PC-3 (cell line): ENCODE data around the gene LCN6. TPM values are rescaled to one million over a fixed set of nuclear protein-coding genes. Genes with fewer than 3 reads are reported as not detected.

Experiments
- ATAC-seq: fragments of 200-7000 bp; cut with Tn5 transposase; 2 replicates; pipeline ENCODE4 v1.9.1; 2020; ENCODE audit warnings: mild to moderate bottlenecking, moderate library complexity
- BruUV-seq: library from RNA; stranded (reverse); fragments of 400-500 nt; replicated peaks from 2 replicates; lab custom pipeline; 2021; lab: Mats Ljungman, UMichigan
- CTCF ChIA-PET: fragments of 300-600 bp; sonication (Branson Sonifier 250); formaldehyde crosslinking; loops from one replicate; lab custom pipeline; 2022; ENCODE audit warnings: antibody characterized with exemption; lab: Charles Lee
- POLR2A ChIA-PET: fragments of 300-600 bp; sonication (Branson Sonifier 250); formaldehyde crosslinking; loops from one replicate; lab custom pipeline; 2022; ENCODE audit warnings: antibody characterized with exemption; ENCODE audit not compliant: unreplicated experiment; lab: Charles Lee
- DNase-seq: peaks from one replicate; pipeline ENCODE4 v3.0.0-alpha.2; 2015
- H2AFZ ChIP-seq: fragments of 300-600 bp; sonication (generic); 2 replicates; pipeline ENCODE4 v1.6.0; 2016; ENCODE audit warnings: antibody characterized with exemption, low read length
- H3F3A ChIP-seq: fragments of 300-600 bp; sonication (generic); one replicate; pipeline ENCODE4 v1.6.0; 2017; ENCODE audit warnings: antibody characterized with exemption, low read length, control low read depth, mild to moderate bottlenecking; ENCODE audit not compliant: unreplicated experiment
- H3K27ac ChIP-seq: fragments of 300-600 bp; sonication (generic); 2 replicates; pipeline ENCODE4 v1.5.1; 2016; ENCODE audit warnings: mild to moderate bottlenecking, low read length
- H3K27me3 ChIP-seq: fragments of 300-600 bp; sonication (generic); 2 replicates; pipeline ENCODE4 v1.6.1; 2016; ENCODE audit warnings: low read length, mixed read lengths
- H3K36me3 ChIP-seq: fragments of 300-600 bp; sonication (generic); 2 replicates; pipeline ENCODE4 v1.6.1; 2016; ENCODE audit warnings: low read depth, mixed run types, low read length, mixed read lengths
- H3K4me1 ChIP-seq: fragments of 300-600 bp; sonication (generic); 2 replicates; pipeline ENCODE4 v1.5.1; 2016; ENCODE audit warnings: low read length; ENCODE audit not compliant: insufficient read depth
- H3K4me2 ChIP-seq: fragments of 300-600 bp; sonication (generic); 2 replicates; pipeline ENCODE4 v1.6.0; 2016; ENCODE audit warnings: low read length
- H3K4me3 ChIP-seq: fragments of 300-600 bp; sonication (generic); 2 replicates; pipeline ENCODE4 v1.5.1; 2016; ENCODE audit warnings: mild to moderate bottlenecking, low read length, mixed read lengths
- H3K79me2 ChIP-seq: fragments of 300-600 bp; sonication (generic); 2 replicates; pipeline ENCODE4 v1.6.1; 2017; ENCODE audit warnings: low read length, mixed read lengths
- H3K9ac ChIP-seq: fragments of 300-600 bp; sonication (generic); 2 replicates; pipeline ENCODE4 v1.6.0; 2016; ENCODE audit warnings: mild to moderate bottlenecking, low read length
- H3K9me2 ChIP-seq: fragments of 300-600 bp; sonication (generic); replicated peaks from 2 replicates; pipeline ENCODE4 v1.6.1; 2016; ENCODE audit warnings: mixed run types, low read length, mixed read lengths
- H3K9me3 ChIP-seq: fragments of 300-600 bp; sonication (generic); 2 replicates; pipeline ENCODE4 v1.6.1; 2016; ENCODE audit warnings: low read length, mixed read lengths
- H4K20me1 ChIP-seq: fragments of 300-600 bp; sonication (generic); 2 replicates; pipeline ENCODE4 v1.6.1; 2016; ENCODE audit warnings: low read length, mixed read lengths
- CTCF ChIP-seq: fragments of 300-600 bp; sonication (generic); conservative IDR thresholded peaks from 2 replicates; pipeline ENCODE4 v1.5.1; 2017; ENCODE audit warnings: antibody characterized with exemption, low read depth, mild to moderate bottlenecking, low read length
- EZH2 ChIP-seq: fragments of 300-600 bp; sonication (generic); IDR thresholded peaks from one replicate; pipeline ENCODE4 v1.6.1; 2017; ENCODE audit warnings: antibody characterized with exemption, mild to moderate bottlenecking, low read length; ENCODE audit not compliant: unreplicated experiment
- EZH2phosphoT487 ChIP-seq: fragments of 300-600 bp; sonication (generic); IDR thresholded peaks from 2 replicates; pipeline ENCODE4 v1.6.1; 2018; ENCODE audit warnings: mild to moderate bottlenecking, antibody characterized with exemption, low read length, borderline replicate concordance
- intact Hi-C: fragments of 100-400 bp; cut with micrococcal nuclease; formaldehyde crosslinking; loops from 2 replicates; pipeline ENCODE4 v1.9.0; 2023
- total RNA-seq: library from RNA; depleted of rRNA; stranded (reverse); fragments of >200 nt; gene quantifications from 2 replicates; pipeline ENCODE4 v1.2.3, GENCODE V29; 2014

The LCN6 gene
- total RNA-seq, 1 experiment from 2014 or later = not detected

- Histone ChIP-seq H3K4me3 (no peak overlapping the region), H3K4me1 (peaks cover 3% of the 10 kb centered on the region; the same call in 1 of the 2 replicates), H3K36me3 (no peaks in the 10 kb centered on the region), H3K9me3 (no peaks in the 10 kb centered on the region), H3K9ac (no peak overlapping the region), H2AFZ (no peak overlapping the region), H3K4me2 (no peak overlapping the region), H3K79me2 (no peaks in the 10 kb centered on the region), H3K27me3 (no peaks in the 10 kb centered on the region; the same call in 1 of the 2 replicates), H3K9me2 (no peaks in the 10 kb centered on the region), H4K20me1 (no peaks in the 10 kb centered on the region), H3K27ac (no peak overlapping the region), H3F3A (no peaks in the 10 kb centered on the region)
- intact Hi-C loops = no loop called here
- no TSS peak for BruUV-seq
- CTCF ChIA-PET = no interaction called here
- no peak for DNase-seq
- POLR2A ChIA-PET = no interaction called here
- ATAC-seq = no peak
- TF ChIP-seq EZH2phosphoT487 (no peak), CTCF (no peak), EZH2 (no peak)
Measured at GRCh38 chr9:136765041-136765440, 16.7 kb upstream of the LCN6 start.

GRCh38 chr9:136764301-136764891, 16.1 kb upstream of the LCN6 start, which contains the start of gene LCN15:
Gene LCN15, minus strand, starts transcription at chr9:136764518. Its CDS starts 30 bp downstream, at chr9:136764488.
- TF ChIP-seq EZH2 = no peak
- no peak for TF ChIP-seq EZH2phosphoT487
- TF ChIP-seq CTCF = no peak
- H3K9ac ChIP-seq = no peak within 1 kb of the TSS
- H3K4me3 ChIP-seq = no peak within 1 kb of the TSS
- CTCF ChIA-PET = no interaction called here
- H3K4me2 ChIP-seq = no peak within 1 kb of the TSS
- H3K27me3 ChIP-seq = no peaks in the 10 kb centered on the region; the same call in 1 of the 2 replicates
- no peaks in the 10 kb centered on the region for H3K79me2 ChIP-seq
- H3F3A ChIP-seq = no peaks in the 10 kb centered on the region
- H3K9me3 ChIP-seq = no peaks in the 10 kb centered on the region
- BruUV-seq = no TSS peak
- H3K36me3 ChIP-seq = no peaks in the 10 kb centered on the region
- H3K27ac ChIP-seq = no peak within 1 kb of the TSS
- intact Hi-C loops = no loop called here
- no peaks in the 10 kb centered on the region for H4K20me1 ChIP-seq
- H3K9me2 ChIP-seq = no peaks in the 10 kb centered on the region
- DNase-seq (no peak), ATAC-seq (no peak)
- peaks cover 3% of the 10 kb centered on the region; the same call in 1 of the 2 replicates for H3K4me1 ChIP-seq
- no peak within 1 kb of the TSS for H2AFZ ChIP-seq
- POLR2A ChIA-PET = no interaction called here

GRCh38 chr9:136763649-136764035, 15.3 kb upstream of the LCN6 start:
- ChIA-PET POLR2A (no interaction called here), CTCF (no interaction called here)
- Histone ChIP-seq H3K4me1 (peaks cover 3% of the 10 kb centered on the region; the same call in 1 of the 2 replicates), H3K9me2 (no peaks in the 10 kb centered on the region), H3K9me3 (no peaks in the 10 kb centered on the region), H3K4me2 (no peak overlapping the region), H3K36me3 (no peaks in the 10 kb centered on the region), H3F3A (no peaks in the 10 kb centered on the region), H3K4me3 (no peak overlapping the region), H3K27me3 (no peaks in the 10 kb centered on the region; the same call in 1 of the 2 replicates), H3K27ac (no peak overlapping the region), H3K79me2 (no peaks in the 10 kb centered on the region), H4K20me1 (no peaks in the 10 kb centered on the region), H3K9ac (no peak overlapping the region), H2AFZ (no peak overlapping the region)
- intact Hi-C loops = no loop called here
- no TSS peak for BruUV-seq
- DNase-seq (no peak), ATAC-seq (no peak)
- TF ChIP-seq EZH2 (no peak), EZH2phosphoT487 (no peak), CTCF (no peak)
